Stimulated activated CD8-positive, alpha-beta memory T cell treated with anti-CD3 and anti-CD28 coated beads, Interleukin-15, amount 100 ng/mL, for 48 hours (primary cell): ENCODE results near the gene ZYG11A.
"Not testable (repeated sequence)": the region's sequence is repeated elsewhere in the genome, so short reads cannot be mapped to it uniquely, and the experiment has no call there.

Experiments used
- DNase-seq, 2 donors: peaks; one replicate each; pipeline ENCODE4 v3.0.0-alpha.2; 2020; ENCODE audit warnings: low read depth in 2 of 2

The ZYG11A gene

GRCh38 chr1:52842643-52843310 lies at the start of gene ZYG11A:
ZYG11A (plus strand) TSS chr1:52842760; CDS start chr1:52842884, 124 bp downstream.
- DNase-seq, result peak; percentile 71 to 72

GRCh38 chr1:52793717-52794116 lies 48.8 kb upstream of the ZYG11A start:
- not testable (repeated sequence) for DNase-seq

GRCh38 chr1:52795464-52795863 lies 47.1 kb upstream of the ZYG11A start:
- no peak for DNase-seq

GRCh38 chr1:52798331-52798730 lies 44.2 kb upstream of the ZYG11A start:
- DNase-seq, result no peak

GRCh38 chr1:52801011-52801410 lies 41.5 kb upstream of the ZYG11A start:
- DNase-seq, result no peak

- not testable (repeated sequence) for DNase-seq
These were observed 38.5 kb upstream of the ZYG11A start for GRCh38 chr1:52804083-52804482.

GRCh38 chr1:52814465-52814864 lies 28.1 kb upstream of the ZYG11A start:
- DNase-seq, result no peak

GRCh38 chr1:52820830-52821229 lies 21.7 kb upstream of the ZYG11A start:
- DNase-seq, result not testable (repeated sequence)

GRCh38 chr1:52825868-52826267 lies 16.7 kb upstream of the ZYG11A start:
- no peak for DNase-seq

- no peak for DNase-seq
These were observed 7.8 kb upstream of the ZYG11A start for GRCh38 chr1:52834798-52835197.

- no peak for DNase-seq
These were observed 6.5 kb upstream of the ZYG11A start for GRCh38 chr1:52836035-52836434.

GRCh38 chr1:52839175-52839574 lies 3.4 kb upstream of the ZYG11A start:
- DNase-seq, result not testable (repeated sequence)

GRCh38 chr1:52845119-52845518 lies 2.6 kb downstream of the ZYG11A start:
- not testable (repeated sequence) for DNase-seq

- DNase-seq, result no peak
These were observed 5.9 kb downstream of the ZYG11A start for GRCh38 chr1:52848423-52848822.

GRCh38 chr1:52850951-52851350 lies 8.4 kb downstream of the ZYG11A start:
- no peak for DNase-seq

- no peak for DNase-seq
These were observed 10.3 kb downstream of the ZYG11A start for GRCh38 chr1:52852854-52853253.

GRCh38 chr1:52855584-52855983 lies 13.0 kb downstream of the ZYG11A start:
- no peak for DNase-seq

GRCh38 chr1:52856026-52856425 lies 13.5 kb downstream of the ZYG11A start:
- no peak for DNase-seq

- no peak for DNase-seq
These were observed 14.9 kb downstream of the ZYG11A start for GRCh38 chr1:52857443-52857842.

- no peak for DNase-seq
These were observed 20.3 kb downstream of the ZYG11A start for GRCh38 chr1:52862666-52863458.

GRCh38 chr1:52867087-52867863 lies 24.7 kb downstream of the ZYG11A start:
- no peak for DNase-seq

GRCh38 chr1:52869727-52870126 lies 27.2 kb downstream of the ZYG11A start:
- DNase-seq, result not testable (repeated sequence)
